Neutrophil (primary cell): Measurements from ENCODE around the gene ABLIM1.

Source experiments
- H3K27ac ChIP-seq: fragments of 200-600 bp; sonication (generic); 2 replicates; pipeline ENCODE4 v1.5.1; 2016; ENCODE audit warnings: mild to moderate bottlenecking, moderate library complexity
- H3K27me3 ChIP-seq: fragments of 200-600 bp; sonication (generic); 2 replicates; pipeline ENCODE4 v1.6.0; 2016; ENCODE audit warnings: mild to moderate bottlenecking
- H3K36me3 ChIP-seq: fragments of 200-600 bp; sonication (generic); 2 replicates; pipeline ENCODE4 v1.5.1; 2017
- H3K4me1 ChIP-seq, 2 experiments: fragments of 200-600 bp in 1 of 2; sonication (generic) in 1 of 2; 1 replicate in 1 of 2; 2 replicates in 1 of 2; pipeline versions ENCODE4 v1.5.1 to v1.6.1; 2013 to 2016; ENCODE audit warnings: low read depth in 1 of 2, low read length in 1 of 2, mild to moderate bottlenecking in 1 of 2, moderate library complexity in 1 of 2; ENCODE audit not compliant: control insufficient read depth in 1 of 2, insufficient read depth in 1 of 2
- H3K4me3 ChIP-seq, 2 experiments: fragments of 200-600 bp in 1 of 2; sonication (generic) in 1 of 2; 1 replicate in 1 of 2; 2 replicates in 1 of 2; pipeline ENCODE4 v1.5.1; 2013 to 2016; ENCODE audit warnings: low read depth in 1 of 2, low read length in 1 of 2, mild to moderate bottlenecking in 1 of 2, moderate library complexity in 1 of 2
- H3K9me3 ChIP-seq: fragments of 200-600 bp; sonication (generic); 2 replicates; pipeline ENCODE4 v1.5.1; 2016
- CTCF ChIP-seq: fragments of 200-600 bp; sonication (generic); IDR thresholded peaks from 2 replicates; pipeline ENCODE4 v1.5.1; 2016; ENCODE audit warnings: antibody characterized with exemption

The ABLIM1 gene

DNA sequence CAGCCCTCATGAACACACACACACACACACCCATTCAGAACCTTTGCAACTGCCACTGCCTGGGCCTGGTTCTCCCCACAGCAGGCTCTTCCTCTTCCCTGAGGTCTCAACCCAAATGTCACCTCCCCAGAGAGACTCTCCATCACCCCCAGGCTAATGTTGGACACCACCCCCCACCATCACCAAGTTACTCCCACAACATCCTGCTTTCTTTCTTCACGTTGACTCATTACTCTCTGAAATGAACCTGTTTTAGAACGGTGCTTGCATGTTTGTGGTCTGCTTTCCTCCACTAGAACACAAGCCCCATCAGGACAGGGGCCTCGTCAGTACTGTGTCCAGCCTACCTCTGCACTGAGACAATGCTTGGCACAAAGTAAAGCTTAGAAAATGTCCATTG lies 269.8 kb downstream of the ABLIM1 start:
- no peaks in the 10 kb centered on the region for H3K9me3 ChIP-seq
- H3K27ac ChIP-seq: no peak overlapping the region
- no peak for TF ChIP-seq CTCF
- peaks cover 21% of the 10 kb centered on the region for H3K27me3 ChIP-seq
- H3K4me1 ChIP-seq: no peaks in the 10 kb centered on the region
- no peak overlapping the region for H3K4me3 ChIP-seq
- no peaks in the 10 kb centered on the region for H3K36me3 ChIP-seq

DNA sequence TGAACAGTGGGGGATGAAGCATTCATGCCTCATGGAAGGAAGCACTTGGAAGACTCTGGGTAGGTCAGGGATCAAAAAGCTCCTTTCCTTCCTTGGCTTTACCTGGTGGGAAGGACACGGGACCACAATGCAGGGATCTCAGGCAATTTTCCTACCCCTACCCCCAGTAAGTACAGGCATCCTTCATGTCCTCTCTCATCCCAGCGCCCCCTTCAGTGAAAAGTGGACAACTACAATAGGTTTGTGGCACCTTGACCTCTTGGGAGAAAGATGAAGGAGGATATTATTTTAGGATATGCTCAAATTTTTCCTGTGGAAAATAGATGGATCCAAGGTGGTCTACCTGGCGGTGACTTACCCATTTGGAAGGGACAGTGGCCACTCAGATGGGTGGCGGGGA lies 270.3 kb downstream of the ABLIM1 start:
- Histone ChIP-seq H3K27me3 (peaks cover 16% of the 10 kb centered on the region), H3K27ac (no peak overlapping the region), H3K9me3 (no peaks in the 10 kb centered on the region), H3K4me1 (no peaks in the 10 kb centered on the region), H3K4me3 (no peak overlapping the region), H3K36me3 (no peaks in the 10 kb centered on the region)
- TF ChIP-seq CTCF: no peak

DNA sequence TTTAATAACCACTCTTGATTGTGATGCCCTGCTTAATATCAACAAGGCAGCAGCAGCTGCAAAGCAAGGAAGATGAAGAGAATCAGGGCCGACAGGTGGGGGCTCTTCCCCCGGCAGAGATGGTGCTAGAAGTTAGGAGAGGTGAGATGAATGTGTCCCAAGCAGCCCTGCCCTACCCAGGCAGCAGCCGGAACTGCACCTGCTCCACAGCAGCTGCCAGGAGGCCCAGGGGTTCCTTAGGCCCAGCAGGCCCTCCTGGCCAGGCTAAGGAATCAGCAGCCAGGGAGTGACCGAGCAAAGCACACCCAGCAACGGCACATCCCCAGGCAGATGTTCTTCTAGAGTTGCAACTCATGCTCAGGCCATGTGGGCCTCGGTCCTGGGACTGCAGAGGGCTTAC lies 271.6 kb downstream of the ABLIM1 start:
- H3K36me3 ChIP-seq: no peaks in the 10 kb centered on the region
- H3K4me1 ChIP-seq: no peaks in the 10 kb centered on the region
- no peak overlapping the region for H3K27ac ChIP-seq
- TF ChIP-seq CTCF: no peak
- peaks cover 21% of the 10 kb centered on the region for H3K27me3 ChIP-seq
- H3K9me3 ChIP-seq: no peaks in the 10 kb centered on the region
- H3K4me3 ChIP-seq: no peak overlapping the region

DNA sequence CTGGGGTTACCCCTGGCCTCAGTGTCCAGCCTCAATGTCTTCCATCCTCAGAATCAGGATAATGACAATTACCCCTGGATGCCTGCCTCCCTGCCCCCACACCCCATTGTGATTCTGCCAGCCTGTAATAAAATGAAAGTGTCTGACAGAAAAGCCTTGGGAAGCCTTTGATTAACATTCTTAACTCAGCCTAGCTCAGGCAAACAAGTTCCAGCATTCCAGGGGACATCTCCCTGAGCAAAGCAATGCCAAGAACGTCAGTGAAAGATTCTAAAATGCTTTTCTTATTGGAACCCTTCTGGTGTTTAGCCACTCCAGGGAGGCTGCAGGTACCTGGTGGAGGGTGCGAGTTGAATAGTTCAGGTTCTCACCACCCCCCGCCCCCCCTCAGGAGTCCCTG lies 272.5 kb downstream of the ABLIM1 start:
- Histone ChIP-seq H3K4me1 (no peaks in the 10 kb centered on the region), H3K36me3 (no peaks in the 10 kb centered on the region), H3K27ac (no peak overlapping the region), H3K9me3 (no peaks in the 10 kb centered on the region), H3K27me3 (peaks cover 21% of the 10 kb centered on the region), H3K4me3 (no peak overlapping the region)
- no peak for TF ChIP-seq CTCF

DNA sequence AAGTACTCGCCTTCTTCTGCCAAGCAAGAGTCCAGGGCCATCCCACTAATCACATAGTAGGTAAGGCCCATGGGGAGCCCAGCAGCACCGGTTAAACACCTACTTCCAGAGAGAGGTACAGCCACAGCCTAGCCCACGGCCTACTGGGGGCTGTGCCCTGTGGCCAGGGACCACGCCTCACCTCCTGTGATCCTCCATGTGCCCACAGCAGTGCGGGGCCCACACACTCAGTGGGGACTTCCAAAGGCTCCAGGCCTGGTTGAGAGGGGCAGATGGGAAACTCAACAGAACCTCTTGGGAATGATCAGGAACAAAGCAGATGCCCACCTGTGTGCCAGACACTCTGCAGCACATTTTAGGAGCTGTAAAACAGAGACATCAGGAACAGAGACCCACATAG lies 273.5 kb downstream of the ABLIM1 start:
- Histone ChIP-seq H3K27ac (no peak overlapping the region), H3K9me3 (no peaks in the 10 kb centered on the region), H3K27me3 (peaks cover 19% of the 10 kb centered on the region), H3K4me3 (no peak overlapping the region), H3K36me3 (no peaks in the 10 kb centered on the region), H3K4me1 (no peaks in the 10 kb centered on the region)
- no peak for TF ChIP-seq CTCF

- H3K36me3 ChIP-seq: no peaks in the 10 kb centered on the region
- no peaks in the 10 kb centered on the region for H3K9me3 ChIP-seq
- no peak overlapping the region for H3K27ac ChIP-seq
- no peak for TF ChIP-seq CTCF
- peaks cover 16% of the 10 kb centered on the region for H3K27me3 ChIP-seq
- no peaks in the 10 kb centered on the region for H3K4me1 ChIP-seq
- H3K4me3 ChIP-seq: no peak overlapping the region
Measured at GRCh38 chr10:114384181-114384580, 273.9 kb downstream of the ABLIM1 start.
